GM19438 (cell line): ENCODE measurements around the gene SMC1B.
"Not testable (repeated sequence)": the region's sequence is repeated elsewhere in the genome, so short reads cannot be mapped to it uniquely, and the experiment has no call there.

Experiments used
- ATAC-seq: cut with Tn5 transposase; IDR thresholded peaks from one replicate; pipeline ENCODE4 v1.9.1; 2021; ENCODE audit warnings: low read depth; ENCODE audit not compliant: unreplicated experiment

Gene SMC1B

GRCh38 chr22:45423524-45423923, 10.1 kb upstream of the SMC1B start:
- ATAC-seq: no peak

DNA sequence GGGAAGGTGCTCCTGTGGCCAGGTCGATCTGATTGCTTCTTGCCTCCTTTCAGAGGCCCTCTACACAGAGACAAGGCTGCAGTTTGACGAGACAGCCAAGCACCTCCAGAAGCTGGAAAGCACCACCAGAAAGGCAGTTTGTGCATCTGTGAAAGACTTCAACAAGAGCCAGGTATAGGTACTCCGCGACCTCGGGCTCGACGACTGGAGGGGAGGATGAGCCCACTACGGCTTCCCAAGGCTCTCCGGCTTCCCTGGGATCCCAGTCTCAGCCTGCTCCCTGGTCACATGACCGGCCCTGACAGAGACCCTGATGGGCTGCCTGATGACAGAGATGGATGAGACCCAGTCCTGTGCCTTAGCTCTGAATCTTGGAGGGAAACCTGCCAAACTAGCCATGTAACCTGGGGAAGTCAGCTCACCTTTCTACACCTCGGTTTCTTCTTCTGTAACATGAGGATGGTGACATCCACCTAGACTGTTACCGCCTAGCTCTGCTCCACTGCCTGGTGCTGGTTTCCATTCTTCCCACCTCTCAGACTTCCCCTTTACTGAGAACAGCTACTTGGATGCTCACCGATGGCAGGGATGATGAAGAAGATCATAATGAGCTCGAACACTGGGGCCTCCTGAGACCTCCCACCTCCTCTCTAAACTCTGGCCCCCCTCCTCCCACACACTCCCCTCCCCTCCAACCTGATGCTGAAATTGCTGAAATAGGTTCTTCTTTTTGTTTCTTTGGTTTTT, 9.0 kb upstream of the SMC1B start:
- no peak for ATAC-seq

DNA sequence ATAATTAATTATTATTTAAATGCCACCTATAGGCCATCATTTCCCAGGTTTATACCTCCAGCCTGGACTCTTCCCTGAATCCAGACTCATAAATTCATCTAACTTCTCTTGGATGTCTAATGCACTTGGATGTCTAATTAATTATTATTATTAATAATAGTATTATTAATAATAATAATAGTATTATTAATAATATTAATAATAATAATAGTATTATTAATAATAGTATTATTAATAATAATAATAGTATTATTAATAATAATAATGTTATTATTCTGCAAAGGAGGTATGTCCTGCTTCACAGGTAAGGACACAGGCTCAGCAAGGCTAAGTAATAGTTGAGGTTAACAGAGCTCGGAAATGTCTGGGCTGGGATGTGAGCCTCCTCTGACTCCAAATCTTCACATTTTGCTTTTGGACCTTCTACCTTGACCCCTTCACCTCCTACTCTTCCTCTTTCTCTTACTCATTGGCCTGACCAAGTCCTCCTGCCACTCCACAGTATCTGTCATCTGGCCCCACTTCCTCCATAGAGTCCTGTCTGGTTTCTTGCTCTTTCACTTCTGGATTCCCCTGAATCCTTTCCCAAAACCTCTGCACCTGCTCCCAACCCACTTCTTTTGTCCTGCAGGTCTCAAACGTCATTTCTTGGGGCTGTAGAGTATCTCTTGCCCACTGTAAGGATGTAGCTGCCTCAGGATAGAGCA, 8.1 kb upstream of the SMC1B start:
- ATAC-seq: no peak

DNA sequence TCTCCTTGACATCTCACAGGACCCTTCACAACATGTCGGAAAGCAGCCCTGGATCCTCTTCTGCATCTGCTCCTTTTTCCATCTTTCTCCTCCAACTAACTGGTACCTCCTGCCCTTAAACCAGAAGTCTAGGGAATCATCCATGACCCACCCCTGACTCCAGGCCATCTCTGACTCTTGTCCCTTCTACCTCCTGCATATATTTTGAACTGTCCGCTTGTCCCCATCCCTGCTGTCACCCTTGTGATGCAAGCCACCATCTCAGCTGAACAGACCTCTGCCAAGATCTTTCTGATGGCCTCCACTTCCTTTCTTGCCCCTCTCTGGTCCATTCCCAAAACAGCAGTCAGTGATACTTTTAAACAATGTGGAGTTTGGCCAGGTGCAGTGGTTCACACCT, 7.1 kb upstream of the SMC1B start:
- no peak for ATAC-seq

DNA sequence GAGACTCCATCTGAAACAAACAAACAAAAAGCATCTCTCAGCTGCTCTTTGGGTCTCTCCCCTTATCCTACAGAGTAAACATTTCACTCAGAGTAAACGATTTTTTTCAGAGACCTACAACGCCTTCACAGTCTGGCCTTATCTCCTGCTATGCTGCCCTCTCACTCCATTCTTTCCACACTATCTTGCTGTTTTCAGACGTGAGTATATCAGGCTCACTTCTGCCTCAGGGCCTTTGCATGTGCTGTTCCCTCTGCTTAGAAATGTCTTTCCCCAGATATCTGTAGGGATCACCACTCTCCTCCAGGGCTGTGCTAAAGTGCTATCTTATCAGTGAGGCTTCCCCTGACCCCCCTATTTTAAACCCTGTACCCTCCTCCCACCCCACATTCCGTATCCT, 6.6 kb upstream of the SMC1B start:
- no peak for ATAC-seq

DNA sequence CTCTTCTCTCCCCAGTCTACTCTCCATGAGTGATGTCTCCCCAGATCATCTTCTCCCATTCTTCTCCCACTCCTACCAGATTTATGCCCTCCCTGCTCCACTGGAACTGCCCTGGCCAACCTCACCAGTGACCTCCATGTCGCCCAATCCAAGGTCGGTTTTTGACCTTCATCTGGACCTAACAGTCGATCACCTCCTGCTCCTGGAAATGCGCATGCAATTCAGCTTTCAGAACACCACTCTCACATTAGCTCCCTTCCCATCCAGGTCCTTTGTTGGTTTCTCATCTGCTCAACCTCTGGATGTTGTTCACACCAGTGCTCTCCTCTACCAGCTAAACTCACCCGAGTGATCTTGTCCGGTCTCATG, 5.4 kb upstream of the SMC1B start:
- no peak for ATAC-seq

GRCh38 chr22:45418056-45418769, 4.8 kb upstream of the SMC1B start:
- ATAC-seq: no peak

- no peak for ATAC-seq
Observed at GRCh38 chr22:45413013-45413367, 409 bp downstream of the SMC1B start.

GRCh38 chr22:45407793-45408192, 5.6 kb downstream of the SMC1B start:
- no peak for ATAC-seq

DNA sequence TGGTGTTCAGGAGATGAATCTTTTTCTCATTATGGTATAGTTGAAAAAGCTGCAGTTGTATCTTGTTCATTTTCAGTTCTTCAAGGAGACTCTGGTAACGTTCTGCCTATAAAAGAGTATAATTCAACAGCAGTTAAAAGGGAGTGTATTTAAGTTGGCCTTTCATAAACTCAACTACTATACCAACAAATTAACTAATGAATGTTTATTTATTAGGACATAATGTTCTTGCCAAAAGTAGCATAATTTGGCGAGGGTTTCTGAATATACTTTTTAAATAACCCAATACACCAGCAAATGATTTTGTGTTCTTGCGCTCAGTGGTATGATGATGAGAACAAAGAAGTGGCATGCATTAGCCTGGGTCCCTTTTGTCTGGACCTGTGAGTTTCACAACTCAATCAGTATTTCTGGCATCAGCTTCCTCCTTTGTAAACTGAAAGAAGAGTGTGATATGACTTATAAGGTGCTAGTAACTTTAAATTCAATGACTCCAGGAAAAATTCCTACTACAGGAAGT, 10.9 kb downstream of the SMC1B start:
- ATAC-seq: no peak

DNA sequence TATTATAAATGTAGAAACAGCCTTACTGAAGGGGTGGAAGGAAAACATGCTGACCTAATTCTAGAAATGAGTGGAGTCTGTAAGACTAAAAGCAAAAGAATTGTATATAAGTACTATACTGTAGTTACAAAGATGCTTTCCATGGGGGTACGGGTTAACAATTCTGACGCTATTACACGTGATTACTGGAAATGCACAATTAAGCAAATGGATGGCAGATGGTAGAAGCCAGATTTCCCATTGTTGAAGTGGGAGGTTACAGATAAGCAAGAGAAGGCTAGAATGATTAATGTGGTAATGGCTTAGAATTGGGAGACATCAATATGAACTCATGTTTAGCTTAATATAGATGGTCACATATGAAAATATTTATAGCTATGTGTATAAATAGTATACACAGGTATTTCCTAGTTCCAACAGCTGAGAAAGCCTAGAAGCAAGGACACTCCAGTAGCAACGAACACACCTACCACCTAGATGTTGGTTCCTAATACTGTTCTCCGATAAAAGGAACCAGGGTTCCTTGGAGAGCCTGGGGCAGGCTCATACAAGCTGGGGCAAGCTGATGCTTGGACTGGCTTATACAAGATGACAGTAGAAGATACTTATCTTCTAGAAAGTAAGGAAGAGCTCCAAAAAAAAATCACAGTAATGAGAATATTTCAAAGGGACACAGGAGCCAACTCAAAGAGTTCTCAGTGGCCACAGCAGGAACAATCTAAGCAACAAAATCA, 13.5 kb downstream of the SMC1B start:
- no peak for ATAC-seq

- ATAC-seq: no peak
Observed at GRCh38 chr22:45398214-45398613, 15.2 kb downstream of the SMC1B start.

GRCh38 chr22:45397806-45398205, 15.6 kb downstream of the SMC1B start:
- ATAC-seq: no peak

GRCh38 chr22:45389546-45389945, 23.9 kb downstream of the SMC1B start:
- no peak for ATAC-seq

- ATAC-seq: no peak
Observed at GRCh38 chr22:45381348-45381747, 32.1 kb downstream of the SMC1B start.

GRCh38 chr22:45376703-45377102, 36.7 kb downstream of the SMC1B start:
- no peak for ATAC-seq

DNA sequence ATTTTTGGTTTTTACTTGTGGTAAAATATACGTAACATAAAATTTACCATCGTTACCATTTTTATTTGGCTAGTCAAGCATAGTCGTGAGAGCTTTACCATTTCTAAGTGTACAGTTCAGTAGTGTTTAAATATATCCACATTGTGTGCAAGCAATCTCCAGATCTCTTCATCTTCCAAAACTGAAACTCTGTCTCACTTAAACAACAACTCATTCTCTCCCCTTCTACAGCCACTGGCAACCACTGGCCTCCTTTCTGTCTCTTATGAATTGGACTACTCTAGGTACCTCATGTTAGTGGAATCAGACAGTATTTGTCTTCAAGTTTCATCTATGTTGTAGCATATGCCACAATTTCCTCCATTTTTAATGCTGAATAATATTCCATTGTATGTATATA, 37.4 kb downstream of the SMC1B start:
- ATAC-seq: no peak

DNA sequence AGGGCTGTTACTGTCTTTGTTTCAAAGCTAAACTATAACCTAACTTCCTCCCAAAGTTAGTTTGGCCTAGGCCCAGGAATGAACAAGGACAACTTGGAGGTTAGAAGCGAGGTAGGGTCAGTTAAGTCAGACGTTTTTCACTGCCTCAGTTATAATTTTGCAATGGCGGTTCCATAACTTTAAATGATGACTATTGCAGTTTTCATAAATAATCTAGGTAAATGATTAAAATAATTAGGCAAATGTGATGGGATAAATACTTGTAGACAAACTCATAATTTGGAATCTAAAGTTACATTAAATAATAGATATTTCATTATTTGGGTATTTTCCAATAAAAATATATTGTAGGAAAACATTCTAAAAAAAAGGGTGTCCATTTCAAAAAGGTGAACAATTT, 39.8 kb downstream of the SMC1B start:
- ATAC-seq: not testable (repeated sequence)

- ATAC-seq: no peak
Observed at GRCh38 chr22:45366713-45367112, 46.7 kb downstream of the SMC1B start.

GRCh38 chr22:45359627-45360026, 53.8 kb downstream of the SMC1B start:
- no peak for ATAC-seq

- ATAC-seq: no peak
Observed at GRCh38 chr22:45358127-45358526, 55.3 kb downstream of the SMC1B start.
